ENCODE data around the gene SAPCD2. TPM values are rescaled to one million over a fixed set of nuclear protein-coding genes. Genes with fewer than 3 reads are reported as not detected.

Gene SAPCD2
- total and polyA plus RNA-seq, 2 experiments from 2014 or later, result 13.4 to 60.3 TPM

GRCh38 chr9:137053944-137054931 is 16.1 kb downstream of the SAPCD2 start, which contains the start of gene ENTPD2:
Gene ENTPD2, minus strand, starts transcription at chr9:137054061. Its CDS starts 64 bp downstream, at chr9:137053997.
- peaks cover 40% of the 10 kb centered on the region for H3K27me3 ChIP-seq (ENCODE audit: insufficient read depth)
- Mint-ChIP-seq H3K4me3 (peak within 1 kb of the TSS; percentile 57), H3K36me3 (ENCODE audit: low read depth) (no peaks in the 10 kb centered on the region), H3K27me3 (ENCODE audit: insufficient read depth, low read depth, poor library complexity) (peaks cover 47% of the 10 kb centered on the region), H3K27ac (no peak within 1 kb of the TSS), H3K9me3 (no peaks in the 10 kb centered on the region), H3K4me1 (peaks cover 4% of the 10 kb centered on the region; the same call in 1 of the 3 replicates)
- H3F3A ChIP-seq (replicated peaks; ENCODE audit: low read depth), result 0 out of 2 replicates have a peak, but pooled peaks cover 2% of the 10 kb centered on the region
- H4K20me1 ChIP-seq (replicated peaks; ENCODE audit: insufficient read depth), result no peaks in the 10 kb centered on the region
- H3K4me1 ChIP-seq (ENCODE audit: insufficient read depth), result no peaks in the 10 kb centered on the region
- DNase-seq (ENCODE audit: low spot score) (peak; percentile 70), ATAC-seq (peak; percentile 46)
- H3K79me2 ChIP-seq (replicated peaks; ENCODE audit: insufficient read depth), result no peaks in the 10 kb centered on the region
- H3K4me2 ChIP-seq, result peak within 1 kb of the TSS; percentile 84
- peak within 1 kb of the TSS; percentile 80 for H2AFZ ChIP-seq
- H3K9me2 ChIP-seq (ENCODE audit: insufficient read depth), result no peaks in the 10 kb centered on the region
- TF ChIP-seq CTCF (conservative IDR thresholded peaks at IDR 0.05; ENCODE audit: low read depth in 2 of 2) (no peak), POLR2AphosphoS5 (IDR thresholded peaks at IDR 0.05; ENCODE audit: low read depth) (peak; percentile 31), ZNF114 (CRISPR knock-in tag; IDR thresholded peaks at IDR 0.05) (no peak), EZH2 (IDR thresholded peaks at IDR 0.05; ENCODE audit: low read depth, unreplicated experiment) (peak; percentile 23)
- TF ChIP-seq, protein P1, sequence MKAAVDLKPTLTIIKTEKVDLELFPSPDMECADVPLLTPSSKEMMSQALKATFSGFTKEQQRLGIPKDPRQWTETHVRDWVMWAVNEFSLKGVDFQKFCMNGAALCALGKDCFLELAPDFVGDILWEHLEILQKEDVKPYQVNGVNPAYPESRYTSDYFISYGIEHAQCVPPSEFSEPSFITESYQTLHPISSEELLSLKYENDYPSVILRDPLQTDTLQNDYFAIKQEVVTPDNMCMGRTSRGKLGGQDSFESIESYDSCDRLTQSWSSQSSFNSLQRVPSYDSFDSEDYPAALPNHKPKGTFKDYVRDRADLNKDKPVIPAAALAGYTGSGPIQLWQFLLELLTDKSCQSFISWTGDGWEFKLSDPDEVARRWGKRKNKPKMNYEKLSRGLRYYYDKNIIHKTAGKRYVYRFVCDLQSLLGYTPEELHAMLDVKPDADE (IDR thresholded peaks at IDR 0.05), result no peak
- H3K27ac ChIP-seq (ENCODE audit: low read depth), result no peak within 1 kb of the TSS
- no peaks in the 10 kb centered on the region for H3K36me3 ChIP-seq (ENCODE audit: insufficient read depth)
- H3K4me3 ChIP-seq, result peak within 1 kb of the TSS; percentile 60

DNA sequence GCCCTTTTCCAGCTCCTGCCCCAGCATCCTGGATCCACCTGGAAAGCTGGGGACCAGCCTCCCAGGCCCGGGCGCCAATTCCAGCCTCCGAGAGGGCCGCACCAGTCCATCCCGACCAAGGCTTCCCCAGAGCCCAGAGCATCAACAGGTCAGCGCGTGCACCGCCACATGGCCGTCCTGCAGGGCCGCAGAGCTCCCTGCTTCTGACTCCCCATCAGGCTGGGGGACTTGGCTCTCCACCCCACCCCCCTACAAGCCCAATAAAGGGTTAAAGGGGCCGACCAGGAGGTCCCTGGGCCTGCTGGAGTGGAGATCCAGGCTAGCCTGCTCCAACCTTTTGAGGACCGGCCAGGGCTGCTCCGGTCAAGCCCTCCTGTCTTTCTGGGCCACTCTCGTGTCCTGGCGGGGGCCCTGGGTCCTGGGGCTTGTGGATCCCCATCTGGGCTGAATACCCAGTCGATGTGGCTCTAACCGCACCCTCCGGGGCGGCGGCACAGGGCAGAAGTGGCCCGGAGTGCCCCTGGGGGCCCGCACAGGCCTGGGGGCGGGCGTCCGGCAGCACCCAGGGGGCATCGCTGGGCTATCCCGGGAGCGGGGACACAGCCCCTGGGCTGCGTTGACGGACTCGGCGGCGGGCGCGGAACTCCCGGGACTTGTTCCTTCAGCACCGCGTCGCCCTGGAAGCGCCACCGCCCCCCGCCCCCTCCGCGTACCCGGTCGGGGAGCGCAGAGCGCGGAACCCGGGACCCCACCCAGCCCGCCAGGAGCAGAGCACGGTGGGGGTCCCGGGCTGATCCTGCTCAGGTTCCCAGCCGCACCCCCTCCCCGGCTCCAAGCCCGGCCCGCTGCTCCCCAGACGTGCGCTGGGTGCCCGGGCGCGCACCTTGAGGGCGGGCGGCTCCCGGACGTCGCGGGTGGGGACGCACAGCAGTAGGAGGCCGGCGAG is 17.1 kb downstream of the SAPCD2 start:
- H3K4me3 ChIP-seq, result peak overlapping the region; percentile 60
- Mint-ChIP-seq H3K36me3 (ENCODE audit: low read depth) (no peaks in the 10 kb centered on the region), H3K27ac (no peak overlapping the region), H3K4me1 (peaks cover 4% of the 10 kb centered on the region; the same call in 1 of the 3 replicates), H3K4me3 (peak overlapping the region; percentile 27; the same call in 1 of the 3 replicates), H3K9me3 (no peaks in the 10 kb centered on the region), H3K27me3 (ENCODE audit: insufficient read depth, low read depth, poor library complexity) (peaks cover 53% of the 10 kb centered on the region)
- DNase-seq (ENCODE audit: low spot score) (peak; percentile 55), ATAC-seq (peak; percentile 10)
- H3K4me2 ChIP-seq, result peak overlapping the region; percentile 84
- peak overlapping the region; percentile 80; the same call in 1 of the 2 replicates for H2AFZ ChIP-seq
- H3K9me2 ChIP-seq (ENCODE audit: insufficient read depth), result no peaks in the 10 kb centered on the region
- no peak overlapping the region for H3K27ac ChIP-seq (ENCODE audit: low read depth)
- no peaks in the 10 kb centered on the region for H3K4me1 ChIP-seq (ENCODE audit: insufficient read depth)
- H3K79me2 ChIP-seq (replicated peaks; ENCODE audit: insufficient read depth), result no peaks in the 10 kb centered on the region
- peaks cover 44% of the 10 kb centered on the region for H3K27me3 ChIP-seq (ENCODE audit: insufficient read depth)
- 0 out of 2 replicates have a peak, but pooled peaks cover 2% of the 10 kb centered on the region for H3F3A ChIP-seq (replicated peaks; ENCODE audit: low read depth)
- H4K20me1 ChIP-seq (replicated peaks; ENCODE audit: insufficient read depth), result no peaks in the 10 kb centered on the region
- H3K36me3 ChIP-seq (ENCODE audit: insufficient read depth), result no peaks in the 10 kb centered on the region
- TF ChIP-seq, protein P2, sequence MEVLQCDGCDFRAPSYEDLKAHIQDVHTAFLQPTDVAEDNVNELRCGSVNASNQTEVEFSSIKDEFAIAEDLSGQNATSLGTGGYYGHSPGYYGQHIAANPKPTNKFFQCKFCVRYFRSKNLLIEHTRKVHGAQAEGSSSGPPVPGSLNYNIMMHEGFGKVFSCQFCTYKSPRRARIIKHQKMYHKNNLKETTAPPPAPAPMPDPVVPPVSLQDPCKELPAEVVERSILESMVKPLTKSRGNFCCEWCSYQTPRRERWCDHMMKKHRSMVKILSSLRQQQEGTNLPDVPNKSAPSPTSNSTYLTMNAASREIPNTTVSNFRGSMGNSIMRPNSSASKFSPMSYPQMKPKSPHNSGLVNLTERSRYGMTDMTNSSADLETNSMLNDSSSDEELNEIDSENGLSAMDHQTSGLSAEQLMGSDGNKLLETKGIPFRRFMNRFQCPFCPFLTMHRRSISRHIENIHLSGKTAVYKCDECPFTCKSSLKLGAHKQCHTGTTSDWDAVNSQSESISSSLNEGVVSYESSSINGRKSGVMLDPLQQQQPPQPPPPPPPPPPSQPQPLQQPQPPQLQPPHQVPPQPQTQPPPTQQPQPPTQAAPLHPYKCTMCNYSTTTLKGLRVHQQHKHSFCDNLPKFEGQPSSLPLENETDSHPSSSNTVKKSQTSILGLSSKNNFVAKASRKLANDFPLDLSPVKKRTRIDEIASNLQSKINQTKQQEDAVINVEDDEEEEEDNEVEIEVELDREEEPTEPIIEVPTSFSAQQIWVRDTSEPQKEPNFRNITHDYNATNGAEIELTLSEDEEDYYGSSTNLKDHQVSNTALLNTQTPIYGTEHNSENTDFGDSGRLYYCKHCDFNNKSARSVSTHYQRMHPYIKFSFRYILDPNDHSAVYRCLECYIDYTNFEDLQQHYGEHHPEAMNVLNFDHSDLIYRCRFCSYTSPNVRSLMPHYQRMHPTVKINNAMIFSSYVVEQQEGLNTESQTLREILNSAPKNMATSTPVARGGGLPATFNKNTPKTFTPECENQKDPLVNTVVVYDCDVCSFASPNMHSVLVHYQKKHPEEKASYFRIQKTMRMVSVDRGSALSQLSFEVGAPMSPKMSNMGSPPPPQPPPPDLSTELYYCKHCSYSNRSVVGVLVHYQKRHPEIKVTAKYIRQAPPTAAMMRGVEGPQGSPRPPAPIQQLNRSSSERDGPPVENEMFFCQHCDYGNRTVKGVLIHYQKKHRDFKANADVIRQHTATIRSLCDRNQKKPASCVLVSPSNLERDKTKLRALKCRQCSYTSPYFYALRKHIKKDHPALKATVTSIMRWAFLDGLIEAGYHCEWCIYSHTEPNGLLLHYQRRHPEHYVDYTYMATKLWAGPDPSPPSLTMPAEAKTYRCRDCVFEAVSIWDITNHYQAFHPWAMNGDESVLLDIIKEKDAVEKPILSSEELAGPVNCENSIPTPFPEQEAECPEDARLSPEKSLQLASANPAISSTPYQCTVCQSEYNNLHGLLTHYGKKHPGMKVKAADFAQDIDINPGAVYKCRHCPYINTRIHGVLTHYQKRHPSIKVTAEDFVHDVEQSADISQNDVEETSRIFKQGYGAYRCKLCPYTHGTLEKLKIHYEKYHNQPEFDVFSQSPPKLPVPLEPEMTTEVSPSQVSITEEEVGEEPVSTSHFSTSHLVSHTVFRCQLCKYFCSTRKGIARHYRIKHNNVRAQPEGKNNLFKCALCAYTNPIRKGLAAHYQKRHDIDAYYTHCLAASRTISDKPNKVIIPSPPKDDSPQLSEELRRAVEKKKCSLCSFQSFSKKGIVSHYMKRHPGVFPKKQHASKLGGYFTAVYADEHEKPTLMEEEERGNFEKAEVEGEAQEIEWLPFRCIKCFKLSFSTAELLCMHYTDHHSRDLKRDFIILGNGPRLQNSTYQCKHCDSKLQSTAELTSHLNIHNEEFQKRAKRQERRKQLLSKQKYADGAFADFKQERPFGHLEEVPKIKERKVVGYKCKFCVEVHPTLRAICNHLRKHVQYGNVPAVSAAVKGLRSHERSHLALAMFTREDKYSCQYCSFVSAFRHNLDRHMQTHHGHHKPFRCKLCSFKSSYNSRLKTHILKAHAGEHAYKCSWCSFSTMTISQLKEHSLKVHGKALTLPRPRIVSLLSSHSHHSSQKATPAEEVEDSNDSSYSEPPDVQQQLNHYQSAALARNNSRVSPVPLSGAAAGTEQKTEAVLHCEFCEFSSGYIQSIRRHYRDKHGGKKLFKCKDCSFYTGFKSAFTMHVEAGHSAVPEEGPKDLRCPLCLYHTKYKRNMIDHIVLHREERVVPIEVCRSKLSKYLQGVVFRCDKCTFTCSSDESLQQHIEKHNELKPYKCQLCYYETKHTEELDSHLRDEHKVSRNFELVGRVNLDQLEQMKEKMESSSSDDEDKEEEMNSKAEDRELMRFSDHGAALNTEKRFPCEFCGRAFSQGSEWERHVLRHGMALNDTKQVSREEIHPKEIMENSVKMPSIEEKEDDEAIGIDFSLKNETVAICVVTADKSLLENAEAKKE (CRISPR knock-in tag; IDR thresholded peaks at IDR 0.05), result no peak
- TF ChIP-seq, protein P1 (IDR thresholded peaks at IDR 0.05), result no peak
